ENCODE data around the gene SOCS7.

- TF ChIP-seq, protein P1, sequence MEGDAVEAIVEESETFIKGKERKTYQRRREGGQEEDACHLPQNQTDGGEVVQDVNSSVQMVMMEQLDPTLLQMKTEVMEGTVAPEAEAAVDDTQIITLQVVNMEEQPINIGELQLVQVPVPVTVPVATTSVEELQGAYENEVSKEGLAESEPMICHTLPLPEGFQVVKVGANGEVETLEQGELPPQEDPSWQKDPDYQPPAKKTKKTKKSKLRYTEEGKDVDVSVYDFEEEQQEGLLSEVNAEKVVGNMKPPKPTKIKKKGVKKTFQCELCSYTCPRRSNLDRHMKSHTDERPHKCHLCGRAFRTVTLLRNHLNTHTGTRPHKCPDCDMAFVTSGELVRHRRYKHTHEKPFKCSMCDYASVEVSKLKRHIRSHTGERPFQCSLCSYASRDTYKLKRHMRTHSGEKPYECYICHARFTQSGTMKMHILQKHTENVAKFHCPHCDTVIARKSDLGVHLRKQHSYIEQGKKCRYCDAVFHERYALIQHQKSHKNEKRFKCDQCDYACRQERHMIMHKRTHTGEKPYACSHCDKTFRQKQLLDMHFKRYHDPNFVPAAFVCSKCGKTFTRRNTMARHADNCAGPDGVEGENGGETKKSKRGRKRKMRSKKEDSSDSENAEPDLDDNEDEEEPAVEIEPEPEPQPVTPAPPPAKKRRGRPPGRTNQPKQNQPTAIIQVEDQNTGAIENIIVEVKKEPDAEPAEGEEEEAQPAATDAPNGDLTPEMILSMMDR (IDR thresholded peaks at IDR 0.05): no peak
- TF ChIP-seq POLR2AphosphoS5 (IDR thresholded peaks at IDR 0.05; ENCODE audit: low read depth, low read length) (no peak), TCF7L2 (IDR thresholded peaks at IDR 0.05; ENCODE audit: low read depth, low read length) (no peak)
- TF ChIP-seq, protein P2, sequence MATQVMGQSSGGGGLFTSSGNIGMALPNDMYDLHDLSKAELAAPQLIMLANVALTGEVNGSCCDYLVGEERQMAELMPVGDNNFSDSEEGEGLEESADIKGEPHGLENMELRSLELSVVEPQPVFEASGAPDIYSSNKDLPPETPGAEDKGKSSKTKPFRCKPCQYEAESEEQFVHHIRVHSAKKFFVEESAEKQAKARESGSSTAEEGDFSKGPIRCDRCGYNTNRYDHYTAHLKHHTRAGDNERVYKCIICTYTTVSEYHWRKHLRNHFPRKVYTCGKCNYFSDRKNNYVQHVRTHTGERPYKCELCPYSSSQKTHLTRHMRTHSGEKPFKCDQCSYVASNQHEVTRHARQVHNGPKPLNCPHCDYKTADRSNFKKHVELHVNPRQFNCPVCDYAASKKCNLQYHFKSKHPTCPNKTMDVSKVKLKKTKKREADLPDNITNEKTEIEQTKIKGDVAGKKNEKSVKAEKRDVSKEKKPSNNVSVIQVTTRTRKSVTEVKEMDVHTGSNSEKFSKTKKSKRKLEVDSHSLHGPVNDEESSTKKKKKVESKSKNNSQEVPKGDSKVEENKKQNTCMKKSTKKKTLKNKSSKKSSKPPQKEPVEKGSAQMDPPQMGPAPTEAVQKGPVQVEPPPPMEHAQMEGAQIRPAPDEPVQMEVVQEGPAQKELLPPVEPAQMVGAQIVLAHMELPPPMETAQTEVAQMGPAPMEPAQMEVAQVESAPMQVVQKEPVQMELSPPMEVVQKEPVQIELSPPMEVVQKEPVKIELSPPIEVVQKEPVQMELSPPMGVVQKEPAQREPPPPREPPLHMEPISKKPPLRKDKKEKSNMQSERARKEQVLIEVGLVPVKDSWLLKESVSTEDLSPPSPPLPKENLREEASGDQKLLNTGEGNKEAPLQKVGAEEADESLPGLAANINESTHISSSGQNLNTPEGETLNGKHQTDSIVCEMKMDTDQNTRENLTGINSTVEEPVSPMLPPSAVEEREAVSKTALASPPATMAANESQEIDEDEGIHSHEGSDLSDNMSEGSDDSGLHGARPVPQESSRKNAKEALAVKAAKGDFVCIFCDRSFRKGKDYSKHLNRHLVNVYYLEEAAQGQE (IDR thresholded peaks at IDR 0.05; ENCODE audit: insufficient read depth in 1 of 2, low read depth in 2 of 2, low read length in 1 of 2): no peak
Measured at GRCh38 chr17:38330941-38331411, 20.7 kb upstream of the SOCS7 start.

Measured in Panc1 (cell line).